MCF 10A (cell line): ENCODE results near the gene IBA57. TPM values are rescaled to one million over a fixed set of nuclear protein-coding genes. Genes with fewer than 3 reads are reported as not detected.

Experiments used
- BruUV-seq: library from RNA; stranded (reverse); fragments of 400-500 nt; replicated peaks from 2 replicates; lab custom pipeline; 2021; lab: Mats Ljungman, UMichigan
- CTCF ChIA-PET: fragments of 300-600 bp; sonication (Branson Sonifier 250); formaldehyde crosslinking; extraction: SDS; loops from one replicate; lab custom pipeline; 2021; ENCODE audit warnings: antibody characterized with exemption, inconsistent platforms; lab: Yijun Ruan, JAX
- POLR2A ChIA-PET: fragments of 300-600, 350-650 bp; sonication (Branson Sonifier 250); formaldehyde crosslinking; extraction: SDS; loops from one replicate; lab custom pipeline; 2020; ENCODE audit warnings: antibody characterized with exemption, inconsistent platforms; lab: Yijun Ruan, JAX
- DNase-seq: peaks from one replicate; pipeline ENCODE4 v3.0.0-alpha.2; 2018; ENCODE audit not compliant: unreplicated experiment
- H3K27ac Mint-ChIP-seq: one replicate; pipeline ENCODE4 v1.8.0; 2022; ENCODE audit warnings: mild to moderate bottlenecking, low read depth, mixed read lengths; ENCODE audit not compliant: unreplicated experiment
- H3K27me3 Mint-ChIP-seq: one replicate; pipeline ENCODE4 v1.8.0; 2022; ENCODE audit warnings: mixed read lengths; ENCODE audit not compliant: insufficient read depth, unreplicated experiment
- H3K36me3 Mint-ChIP-seq: one replicate; pipeline ENCODE4 v1.8.0; 2022; ENCODE audit warnings: mild to moderate bottlenecking, moderate library complexity, mixed read lengths; ENCODE audit not compliant: insufficient read depth, unreplicated experiment
- H3K4me1 Mint-ChIP-seq: one replicate; pipeline ENCODE4 v1.8.0; 2022; ENCODE audit warnings: mixed read lengths; ENCODE audit not compliant: insufficient read depth, unreplicated experiment
- H3K4me3 Mint-ChIP-seq: one replicate; pipeline ENCODE4 v1.8.0; 2022; ENCODE audit warnings: mild to moderate bottlenecking, moderate library complexity, mixed read lengths; ENCODE audit not compliant: unreplicated experiment
- H3K9me3 Mint-ChIP-seq: one replicate; pipeline ENCODE4 v1.8.0; 2022; ENCODE audit warnings: mixed read lengths; ENCODE audit not compliant: unreplicated experiment
- CTCF ChIP-seq: fragments of 200-600 bp; IDR thresholded peaks from one replicate; pipeline ENCODE4 v1.8.0; 2022; ENCODE audit warnings: antibody characterized with exemption, mild to moderate bottlenecking; ENCODE audit not compliant: unreplicated experiment
- intact Hi-C: fragments of 100-400 bp; cut with micrococcal nuclease; formaldehyde crosslinking; loops from 2 replicates; pipeline ENCODE4 v1.14.1; 2022
- total RNA-seq: library from RNA; stranded (reverse); gene quantifications from 2 replicates; pipeline ENCODE4 v1.2.3, GENCODE V29; 2022

Gene IBA57
- total RNA-seq, 1 experiment from 2014 or later: 16.5 TPM

GRCh38 chr1:228141226-228142044, 24.2 kb upstream of the IBA57 start:
- peak; percentile 82 for DNase-seq
- H3K27me3 Mint-ChIP-seq: peaks cover 16% of the 10 kb centered on the region
- POLR2A ChIA-PET: interaction anchor here (0.6 to 9.7 kb wide), 21 partner anchors 10 to 1417 kb away, joined by 3 to 318 read pairs (median 4); partner anchors contain the start of genes ABCB10, ARF1, GJC2 and IBA57
- intact Hi-C loops: no loop called here
- H3K9me3 Mint-ChIP-seq: no peaks in the 10 kb centered on the region
- H3K36me3 Mint-ChIP-seq: peaks cover 30% of the 10 kb centered on the region
- CTCF ChIA-PET: interaction anchor here (0.6 to 7.3 kb wide), 8 partner anchors 10 to 660 kb away, joined by 3 to 72 read pairs (median 4); partner anchors contain the start of gene IBA57
- H3K4me1 Mint-ChIP-seq: peaks cover 25% of the 10 kb centered on the region
- peak overlapping the region; percentile 95 for H3K27ac Mint-ChIP-seq
- H3K4me3 Mint-ChIP-seq: peak overlapping the region; percentile 99
- TF ChIP-seq CTCF: no peak
- TSS peak; percentile 42 for BruUV-seq

DNA sequence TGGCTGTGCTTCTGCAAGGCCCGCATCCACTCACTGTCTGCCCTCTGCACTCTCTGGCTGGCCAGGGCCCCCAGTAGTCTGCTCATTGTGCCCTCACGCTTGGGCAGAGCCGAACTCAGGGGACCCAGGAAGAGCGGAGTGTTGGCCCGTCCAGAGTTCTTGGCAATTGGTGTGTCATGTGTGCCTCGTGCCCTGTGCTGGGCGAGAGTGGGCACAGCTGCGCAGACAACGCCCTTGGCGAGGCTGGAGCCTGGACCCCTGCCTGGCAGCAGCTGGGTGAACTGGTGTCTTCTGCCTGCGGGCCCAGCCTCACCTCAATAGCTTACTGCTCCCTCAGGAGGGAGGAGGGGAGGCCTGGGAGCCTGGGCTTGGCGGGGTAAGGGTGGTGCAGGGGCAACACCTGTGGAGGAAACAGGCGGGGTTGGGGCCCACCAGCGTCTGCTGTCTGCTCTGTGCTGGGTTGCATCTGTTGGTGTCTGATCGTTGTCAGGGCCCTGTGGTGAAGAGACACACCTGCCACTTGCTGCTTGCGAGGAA, 23.4 kb upstream of the IBA57 start:
- TF ChIP-seq CTCF: no peak
- Mint-ChIP-seq H3K9me3 (no peaks in the 10 kb centered on the region), H3K27me3 (peaks cover 8% of the 10 kb centered on the region), H3K4me1 (peaks cover 25% of the 10 kb centered on the region), H3K27ac (peak overlapping the region; percentile 95), H3K4me3 (peak overlapping the region; percentile 99), H3K36me3 (peaks cover 34% of the 10 kb centered on the region)
- intact Hi-C loops: no loop called here
- ChIA-PET CTCF (interaction anchor here (0.6 to 7.3 kb wide), 13 partner anchors 11 to 661 kb away, joined by 3 to 72 read pairs (median 4); partner anchors contain the start of genes IBA57 and MRPL55), POLR2A (interaction anchor here (0.6 to 9.7 kb wide), 17 partner anchors 10 to 1417 kb away, joined by 3 to 318 read pairs (median 3); partner anchors contain the start of genes ABCB10, ARF1, GJC2 and IBA57)
- BruUV-seq: no TSS peak
- DNase-seq: no peak

DNA sequence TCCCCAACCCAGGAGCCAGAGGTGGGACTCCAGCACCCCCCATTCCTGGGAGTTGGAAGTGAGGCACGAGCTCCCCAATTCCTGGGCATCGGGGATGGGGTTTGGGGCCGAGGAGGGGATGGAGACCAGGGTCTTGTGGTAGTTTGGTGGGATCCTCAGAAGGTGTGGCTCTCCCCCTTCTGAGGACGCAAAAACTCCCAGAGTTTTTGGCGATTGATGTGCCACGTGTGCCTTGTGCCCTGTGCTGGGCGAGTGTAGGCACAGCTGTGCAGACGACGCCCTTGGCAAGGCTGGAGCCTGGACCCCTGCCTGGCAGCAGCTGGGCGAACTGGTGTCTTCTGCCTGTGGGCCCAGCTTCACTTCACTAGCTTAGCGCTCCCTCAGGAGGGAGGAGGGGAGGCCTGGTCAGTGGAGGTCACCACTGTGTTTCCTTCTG, 22.9 kb upstream of the IBA57 start:
- peak overlapping the region; percentile 95 for H3K27ac Mint-ChIP-seq
- H3K36me3 Mint-ChIP-seq: peaks cover 39% of the 10 kb centered on the region
- H3K9me3 Mint-ChIP-seq: no peaks in the 10 kb centered on the region
- intact Hi-C loops: no loop called here
- H3K27me3 Mint-ChIP-seq: peaks cover 3% of the 10 kb centered on the region
- CTCF ChIA-PET: interaction anchor here (0.6 to 7.3 kb wide), 11 partner anchors 10 to 662 kb away, joined by 3 to 72 read pairs (median 4); partner anchors contain the start of genes IBA57 and MRPL55
- no peak for TF ChIP-seq CTCF
- no TSS peak for BruUV-seq
- POLR2A ChIA-PET: interaction anchor here (0.6 to 9.7 kb wide), 10 partner anchors 9 to 344 kb away, joined by 3 to 318 read pairs (median 15); partner anchors contain the start of genes ARF1, GJC2, IBA57 and MRPL55
- no peak for DNase-seq
- H3K4me1 Mint-ChIP-seq: peaks cover 28% of the 10 kb centered on the region
- H3K4me3 Mint-ChIP-seq: peak overlapping the region; percentile 99
